ENCODE results near the gene DOCK11. TPM values are rescaled to one million over a fixed set of nuclear protein-coding genes. Genes with fewer than 3 reads are reported as not detected.
"Not testable (repeated sequence)": the region's sequence is repeated elsewhere in the genome, so short reads cannot be mapped to it uniquely, and the experiment has no call there.

Gene DOCK11
- total and polyA plus RNA-seq, 11 donors, result 1.8 to 26.3 (median 2.9) TPM

GRCh38 chrX:118702741-118703140 lies 207.1 kb downstream of the DOCK11 start:
- ATAC-seq (no peak), DNase-seq (no peak)
- Histone ChIP-seq H3K4me1 (no peaks in the 10 kb centered on the region), H3K4me3 (no peak overlapping the region), H3K9me3 (no peaks in the 10 kb centered on the region), H3K36me3 (no peaks in the 10 kb centered on the region), H3K27ac (no peak overlapping the region), H3K27me3 (peaks cover 0 to 3% (median 0%) of the 10 kb centered on the region in 9 donors)
- 81 to 93% (median 88%) methylated on average over 5 of the region's 5 CpGs for WGBS, 4 donors
- TF ChIP-seq CTCF (IDR thresholded peaks at IDR 0.05) (no peak), POLR2A (IDR thresholded peaks at IDR 0.05) (no peak)
- intact Hi-C loops (cut with DNase I), result no loop called here

GRCh38 chrX:118706681-118707080 lies 211.1 kb downstream of the DOCK11 start:
- ATAC-seq, result no peak
- WGBS, 4 donors, result 76 to 95% (median 88%) methylated on average over 4 of the region's 4 CpGs

GRCh38 chrX:118714521-118714920 lies 218.9 kb downstream of the DOCK11 start:
- Histone ChIP-seq H3K36me3 (no peaks in the 10 kb centered on the region), H3K9me3 (no peaks in the 10 kb centered on the region), H3K4me1 (peaks cover 0 to 11% (median 0%) of the 10 kb centered on the region in 12 donors), H3K27ac (no peak overlapping the region), H3K27me3 (no peaks in the 10 kb centered on the region), H3K4me3 (no peak overlapping the region)
- ATAC-seq, result no peak
- TF ChIP-seq POLR2A (IDR thresholded peaks at IDR 0.05) (no peak), CTCF (IDR thresholded peaks at IDR 0.05) (no peak)
- DNase-seq, result no peak
- WGBS, 4 donors, result 66 to 97% (median 91%) methylated on average over 1 of the region's 1 CpG
- intact Hi-C loops (cut with DNase I), result no loop called here

More at GRCh38 chrX:118706681-118707080, 211.1 kb downstream of the DOCK11 start:
- H3K9me3 ChIP-seq, result no peaks in the 10 kb centered on the region
- H3K36me3 ChIP-seq, result no peaks in the 10 kb centered on the region
- H3K27ac ChIP-seq, result no peak overlapping the region
- peaks cover 0 to 3% (median 0%) of the 10 kb centered on the region in 9 donors for H3K27me3 ChIP-seq
- TF ChIP-seq CTCF (IDR thresholded peaks at IDR 0.05), result no peak
- no peak for TF ChIP-seq POLR2A (IDR thresholded peaks at IDR 0.05)
- no peak for DNase-seq
- H3K4me3 ChIP-seq, result no peak overlapping the region
- intact Hi-C loops (cut with DNase I), result no loop called here
- H3K4me1 ChIP-seq, result no peaks in the 10 kb centered on the region

GRCh38 chrX:118715917-118716316 lies 220.3 kb downstream of the DOCK11 start:
- H3K36me3 ChIP-seq; ATAC-seq; H3K9me3 ChIP-seq; DNase-seq; H3K4me3 ChIP-seq; intact Hi-C loops (cut with DNase I); H3K27me3 ChIP-seq; H3K27ac ChIP-seq: not testable (repeated sequence)
- peaks cover 0 to 12% (median 0%) of the 10 kb centered on the region in 12 donors for H3K4me1 ChIP-seq
- 80 to 92% (median 87%) methylated on average over 14 of the region's 14 CpGs for WGBS, 4 donors

- H3K36me3 ChIP-seq; H3K4me3 ChIP-seq; H3K9me3 ChIP-seq; intact Hi-C loops (cut with DNase I); H3K27me3 ChIP-seq; DNase-seq; ATAC-seq: not testable (repeated sequence)
- 84 to 96% (median 95%) methylated on average over 5 to 28 of the region's 28 CpGs for WGBS, 4 donors
- H3K4me1 ChIP-seq, result peaks cover 0 to 12% (median 0%) of the 10 kb centered on the region in 12 donors
- H3K27ac ChIP-seq, result peak overlapping the region in 2 of 12 donors; percentile 5 to 85
Measured at GRCh38 chrX:118716833-118717232, 221.2 kb downstream of the DOCK11 start.
